ENCODE measurements around the gene GLO1.
"Not testable (repeated sequence)": the region's sequence is repeated elsewhere in the genome, so short reads cannot be mapped to it uniquely, and the experiment has no call there.

Gene GLO1

DNA sequence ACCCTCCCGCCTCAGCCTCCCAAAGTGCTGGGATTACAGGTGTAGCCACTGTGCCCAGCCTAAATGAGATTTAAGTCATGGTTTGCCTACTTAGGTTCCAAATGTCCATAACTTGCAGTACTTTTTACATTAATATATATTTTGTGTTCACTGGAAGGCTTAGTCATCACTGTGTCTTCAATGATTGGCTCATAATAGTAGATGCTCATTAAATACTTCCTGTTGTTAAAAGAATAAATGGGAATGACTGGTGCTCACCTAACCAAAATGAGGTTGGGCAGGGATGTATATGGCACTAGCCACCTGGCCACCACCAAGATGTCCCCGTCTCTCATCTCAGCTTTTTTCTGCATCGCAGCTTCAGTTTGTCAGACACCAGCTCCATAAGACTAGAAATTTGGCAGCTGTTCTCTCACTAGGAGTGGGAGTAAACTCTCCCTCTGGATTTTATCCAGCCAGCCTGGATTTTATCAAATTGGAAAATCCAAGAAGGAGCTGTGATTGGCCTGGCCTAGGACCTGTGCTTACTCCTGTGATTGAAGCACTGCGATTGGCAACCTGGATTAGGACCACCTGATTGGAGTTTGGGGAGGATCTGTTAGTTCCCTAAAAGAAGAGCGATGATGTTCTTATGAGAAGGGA lies 1.1 kb upstream of the GLO1 start:
- no peak for DNase-seq

DNA sequence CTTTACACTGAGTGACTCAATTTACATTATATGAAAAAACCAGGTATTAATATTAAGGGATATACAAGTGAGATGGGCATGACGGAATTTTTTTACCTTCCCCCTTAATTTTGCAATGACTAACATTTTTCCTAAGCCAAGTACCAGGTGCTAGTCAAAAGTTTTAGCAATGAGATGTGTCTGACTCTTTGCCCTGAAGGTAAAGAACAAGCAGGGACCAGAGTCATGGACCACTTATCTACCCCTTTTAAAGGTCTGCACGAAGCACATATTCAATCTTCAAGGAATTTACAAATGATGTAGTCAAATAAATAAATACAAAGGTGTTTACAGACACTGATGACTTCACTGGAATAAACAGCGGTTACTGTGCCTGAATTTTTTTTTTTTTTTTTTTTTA lies 1.4 kb downstream of the GLO1 start:
- no peak for DNase-seq

DNA sequence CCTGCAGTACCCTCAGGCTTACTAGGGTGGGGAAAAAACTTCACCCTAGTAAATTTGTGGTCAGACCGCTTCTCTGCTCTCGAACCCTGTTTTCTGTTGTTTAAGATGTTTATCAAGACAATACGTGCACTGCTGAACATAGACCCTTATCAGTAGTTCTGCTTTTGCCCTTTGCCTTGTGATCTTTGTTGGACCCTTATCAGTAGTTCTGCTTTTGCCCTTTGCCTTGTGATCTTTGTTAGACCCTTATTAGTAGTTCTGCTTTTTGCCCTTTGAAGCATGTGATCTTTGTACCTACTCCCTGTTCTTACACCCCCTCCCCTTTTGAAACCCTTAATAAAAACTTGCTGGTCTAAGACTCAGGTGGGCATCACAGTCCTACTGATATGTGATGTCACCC lies 3.2 kb downstream of the GLO1 start:
- DNase-seq, result not testable (repeated sequence)

DNA sequence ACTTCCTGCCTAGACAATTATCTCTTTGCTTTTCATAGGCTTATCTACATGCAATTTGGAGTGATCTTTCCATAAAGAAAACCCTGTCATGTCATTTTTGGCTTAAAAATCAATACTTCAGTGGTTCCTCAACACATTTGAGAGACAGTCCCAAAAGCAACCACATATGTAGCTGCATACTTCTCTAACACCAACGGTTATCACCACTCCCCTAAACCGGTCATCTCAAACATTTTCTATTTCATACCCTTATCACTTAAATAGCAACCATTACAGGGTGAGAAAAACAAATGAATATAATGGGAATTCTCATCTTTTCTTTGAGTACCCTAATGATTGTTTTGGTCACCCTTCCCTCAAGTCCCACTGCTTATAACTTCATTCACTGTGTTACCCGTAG lies 5.1 kb downstream of the GLO1 start:
- no peak for DNase-seq

DNA sequence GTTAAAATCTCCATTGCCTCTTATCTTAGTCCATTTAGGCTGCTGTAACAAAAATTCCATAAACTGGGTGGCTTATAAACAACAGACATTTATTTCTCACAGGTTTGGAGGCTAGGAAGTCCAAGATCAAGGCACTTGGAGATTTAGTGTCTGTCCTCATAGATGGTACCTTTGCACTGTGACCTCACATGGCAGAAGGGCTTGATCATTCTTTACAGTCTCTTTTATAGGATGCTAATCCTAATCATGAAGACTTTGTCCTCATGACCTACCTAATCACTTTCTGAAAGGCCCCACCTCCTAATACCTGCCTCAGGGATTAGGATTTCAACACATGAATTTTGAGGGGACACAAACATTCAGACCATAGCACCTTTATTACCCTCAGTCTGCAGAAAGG lies 6.6 kb downstream of the GLO1 start:
- peak; percentile 53 for DNase-seq

DNA sequence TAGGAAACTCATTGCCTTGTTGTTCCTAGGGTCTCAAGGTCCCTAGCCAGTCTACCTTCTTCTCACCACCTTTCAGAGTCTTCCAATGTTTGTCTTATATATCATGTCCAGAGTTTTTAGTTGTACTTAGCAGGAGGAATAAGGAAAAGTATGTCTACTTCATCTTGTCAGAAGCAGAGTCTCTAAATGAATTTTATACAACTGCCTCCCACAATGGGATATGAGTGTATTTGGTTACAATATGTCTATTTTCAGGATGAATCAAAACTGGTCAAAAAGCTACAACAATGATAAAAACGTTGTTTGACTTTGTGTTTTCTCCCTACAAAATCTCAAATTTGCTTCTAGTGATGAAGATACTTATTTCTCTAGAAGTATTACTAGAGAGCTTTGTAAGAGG lies 7.0 kb downstream of the GLO1 start:
- DNase-seq, result no peak

DNA sequence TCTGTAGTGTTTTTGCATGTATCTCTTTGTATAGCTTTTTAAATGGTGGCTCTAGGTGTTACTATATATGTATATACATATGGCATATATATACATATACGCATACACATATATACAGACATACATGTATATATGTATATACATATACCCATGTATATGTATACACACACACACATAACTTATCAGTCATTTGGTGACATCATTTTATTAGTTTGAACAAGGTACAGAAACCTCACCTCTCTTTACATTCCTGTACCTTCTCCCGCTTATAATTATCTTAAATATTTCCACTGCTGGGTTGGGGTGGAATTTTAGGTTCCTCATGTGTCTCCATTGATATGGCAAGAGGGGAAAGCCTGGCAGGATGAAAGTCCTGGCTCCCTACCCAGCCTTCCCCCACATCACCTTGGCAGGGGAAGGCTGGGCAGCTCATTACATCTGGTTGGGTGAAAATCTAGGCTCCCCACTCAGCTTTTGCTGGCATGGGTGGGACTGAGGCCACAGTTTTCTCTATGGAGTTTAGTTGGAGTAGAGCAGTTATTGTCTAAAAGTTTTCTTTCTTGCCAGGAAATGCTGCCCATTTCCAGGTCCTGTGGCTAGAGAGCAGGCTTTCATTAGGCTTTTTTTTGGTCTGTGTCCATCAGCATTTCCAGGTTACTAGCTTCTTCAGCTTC lies 7.6 kb downstream of the GLO1 start:
- DNase-seq, result no peak

DNA sequence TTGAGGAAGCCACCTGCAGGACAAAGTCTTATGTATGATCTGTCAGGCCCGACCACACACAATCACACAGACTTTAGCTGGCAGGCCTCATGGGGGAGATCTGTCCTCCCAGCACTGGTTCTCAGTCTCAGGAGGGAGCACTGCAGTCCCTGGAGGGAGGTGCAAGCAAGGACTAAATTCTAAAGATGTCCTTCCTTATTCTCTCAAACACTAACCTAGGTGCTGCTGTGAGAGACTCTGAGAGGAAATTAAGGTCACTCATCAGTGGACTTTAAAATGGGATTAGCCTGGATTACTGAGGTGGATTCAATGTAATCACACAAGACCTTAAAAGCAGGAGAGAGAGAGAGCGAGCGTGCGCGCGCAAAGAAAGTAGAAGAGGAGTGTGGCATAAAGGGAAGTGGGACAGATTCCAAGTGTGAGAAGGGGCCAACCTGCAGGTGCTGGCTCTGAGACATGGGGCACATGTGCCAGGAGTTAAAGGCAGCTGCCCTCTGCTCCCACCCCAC lies 14.3 kb downstream of the GLO1 start:
- peak; percentile 90 for DNase-seq

DNA sequence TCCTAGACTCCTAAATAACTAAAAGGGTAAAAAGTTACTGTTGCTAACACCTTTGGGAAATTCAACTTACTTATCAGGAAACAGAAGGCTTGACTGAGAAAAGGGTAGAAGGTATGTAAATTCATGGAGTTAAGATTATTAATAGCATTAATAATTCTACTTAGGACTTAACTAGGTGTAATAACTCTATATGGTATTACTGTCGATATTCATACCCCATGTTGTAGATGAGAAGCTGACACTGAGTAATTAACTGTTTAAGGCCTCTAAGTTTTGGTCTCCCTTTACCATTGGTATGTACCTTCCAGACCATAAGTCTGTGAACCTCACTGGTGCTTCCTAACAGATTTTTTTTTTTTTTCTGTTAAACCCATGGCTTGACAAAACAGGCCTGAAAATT lies 15.4 kb downstream of the GLO1 start:
- DNase-seq, result no peak

DNA sequence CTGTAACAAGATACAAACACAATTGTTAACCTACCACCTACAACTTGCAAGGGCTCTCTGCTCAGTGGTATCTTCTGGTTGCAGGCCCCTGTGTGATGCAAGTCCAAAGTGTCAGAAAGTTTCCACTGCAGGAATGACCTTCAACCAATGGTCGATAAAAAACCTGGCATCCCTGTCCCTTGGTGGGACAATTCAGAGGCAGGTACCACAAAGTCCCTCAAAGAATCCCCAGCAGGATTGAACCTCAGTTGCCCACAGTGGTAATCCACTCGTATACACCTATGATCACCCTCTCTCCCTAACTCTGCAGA lies 15.9 kb downstream of the GLO1 start:
- DNase-seq, result no peak

DNA sequence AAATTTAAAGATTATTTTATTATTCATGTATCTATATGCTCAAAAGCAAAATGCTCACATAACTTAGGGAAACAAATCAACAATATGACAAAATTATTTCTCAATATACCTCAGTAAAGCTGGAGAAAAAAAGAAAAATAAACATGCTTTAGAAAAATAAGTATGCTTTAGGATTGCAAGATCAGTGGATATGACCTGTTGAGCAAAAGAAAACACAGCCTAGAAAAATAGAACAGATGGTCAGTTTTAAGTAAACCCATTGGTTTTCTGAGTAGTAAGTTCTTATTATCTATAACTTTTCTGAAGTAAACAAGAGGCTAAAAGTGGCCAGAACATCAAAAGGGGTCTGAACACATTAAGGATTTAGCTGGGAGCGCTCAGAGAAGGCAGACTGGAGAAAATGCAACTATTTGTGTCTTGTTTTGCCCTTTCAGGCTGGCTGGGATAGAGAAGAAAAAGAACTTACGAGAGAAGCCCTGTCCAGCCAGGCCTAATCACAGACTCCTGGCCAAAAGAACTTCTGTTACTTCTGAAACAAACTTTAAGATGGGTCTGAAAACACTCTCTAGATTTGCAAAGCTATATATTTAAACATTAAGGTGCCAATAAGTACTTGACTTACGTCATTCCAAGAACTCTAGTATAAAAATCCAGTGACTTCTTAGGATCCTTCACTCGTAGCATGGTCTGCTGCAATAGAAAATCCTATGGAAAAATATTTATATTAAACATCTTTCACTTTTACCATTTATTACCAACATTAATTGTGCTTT lies 16.5 kb downstream of the GLO1 start:
- no peak for DNase-seq

DNA sequence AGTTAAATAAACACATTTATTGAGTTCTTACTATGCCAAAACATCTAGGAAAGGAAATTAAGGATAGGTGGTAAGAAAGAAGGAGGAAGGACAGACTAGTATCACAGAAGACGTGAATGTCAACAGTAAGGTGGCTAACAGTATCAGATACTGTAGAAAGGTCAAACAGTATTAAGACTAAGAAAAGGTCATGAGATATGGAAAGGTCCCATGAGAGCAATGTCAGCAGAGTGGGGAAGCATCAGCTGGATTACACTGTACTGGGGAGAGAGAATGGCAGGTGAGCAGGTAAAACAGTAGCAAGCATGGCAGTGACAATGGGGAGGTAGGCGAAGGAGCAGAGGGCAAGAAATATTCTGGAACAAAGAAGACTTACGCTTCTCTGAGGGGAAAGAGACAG lies 18.0 kb downstream of the GLO1 start:
- DNase-seq, result no peak

DNA sequence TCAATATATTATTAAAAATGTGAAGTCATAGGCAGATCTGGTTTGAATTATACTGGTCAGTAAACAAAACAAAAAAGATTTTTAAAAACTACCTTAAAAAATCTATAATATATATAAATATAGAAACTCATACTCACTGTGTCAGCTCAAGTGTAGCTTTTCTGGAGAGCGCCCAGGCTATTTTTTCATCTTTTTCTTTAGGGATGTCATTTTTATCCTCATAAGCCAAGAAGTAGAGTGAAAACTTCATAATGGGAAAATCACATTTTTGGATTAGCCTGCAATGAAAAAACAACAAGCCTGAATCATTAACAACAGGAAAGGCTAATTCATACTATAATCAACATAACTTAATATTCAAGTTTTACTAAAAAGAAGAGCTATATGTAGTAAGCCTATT lies 18.7 kb downstream of the GLO1 start:
- DNase-seq, result no peak

DNA sequence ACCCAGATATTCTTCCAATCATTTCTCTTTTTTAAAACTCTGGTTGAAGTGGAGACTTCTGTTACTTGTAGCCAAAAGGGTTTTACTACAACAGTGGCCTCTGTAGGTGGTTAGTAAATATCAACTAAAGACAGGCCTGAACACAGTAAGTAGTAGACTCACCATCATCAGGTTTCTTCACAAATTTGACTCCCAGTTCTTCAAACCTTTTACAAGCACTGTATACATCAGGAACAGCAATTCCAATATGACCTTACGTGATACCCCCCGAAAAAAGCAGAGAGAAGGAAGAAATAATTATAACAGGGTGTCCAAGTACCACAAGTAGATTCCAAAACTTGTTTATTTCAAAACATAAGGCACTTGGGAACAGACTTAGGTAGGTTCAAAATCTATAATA lies 21.1 kb downstream of the GLO1 start:
- no peak for DNase-seq

DNA sequence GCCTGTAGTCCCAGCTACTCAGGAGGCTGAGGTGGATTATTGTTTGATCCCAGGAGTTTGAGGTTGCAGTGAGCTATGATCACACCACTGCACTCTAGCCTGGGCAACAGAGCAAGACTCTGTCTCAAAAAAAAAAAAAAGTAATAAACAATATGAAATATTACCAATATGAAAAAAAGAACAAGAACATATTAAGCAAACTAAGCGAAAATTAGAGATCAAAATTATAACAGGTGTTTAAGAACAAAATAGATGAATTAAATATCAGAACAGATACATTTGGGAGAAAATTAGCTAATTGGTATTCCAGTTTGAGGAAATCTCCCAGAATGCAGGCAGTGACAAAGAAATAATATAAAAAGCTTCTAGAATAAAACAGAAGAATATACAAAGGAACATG lies 23.3 kb downstream of the GLO1 start:
- no peak for DNase-seq

DNA sequence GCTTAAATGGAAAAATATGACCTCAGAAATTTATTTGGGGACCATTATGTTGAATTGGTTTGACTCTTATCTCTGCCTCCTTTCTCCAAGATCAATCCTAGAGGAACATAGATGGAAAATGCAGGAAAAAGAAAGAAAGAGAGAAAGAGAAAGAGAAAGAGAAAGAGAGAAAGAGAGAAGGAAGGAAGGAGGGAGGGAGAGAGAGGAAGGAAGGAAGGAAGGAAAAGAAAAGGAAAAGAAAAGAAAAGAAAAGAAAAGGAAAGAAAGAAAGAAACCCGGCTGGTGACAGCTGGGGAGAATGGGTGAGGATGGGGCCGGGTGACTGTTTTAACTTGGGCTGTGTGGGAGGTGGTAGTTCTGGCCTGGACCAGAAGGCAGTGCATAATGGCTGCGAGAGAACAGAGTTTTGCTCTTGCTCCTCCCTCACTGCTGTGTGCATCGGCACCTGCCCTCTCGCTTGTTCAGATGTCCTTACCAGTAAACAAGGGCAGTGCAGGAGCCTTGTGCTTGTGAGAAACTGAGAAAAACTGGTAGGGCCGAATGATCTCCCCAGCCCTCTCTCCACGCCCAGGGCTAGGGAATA lies 24.7 kb downstream of the GLO1 start:
- DNase-seq, result no peak

DNA sequence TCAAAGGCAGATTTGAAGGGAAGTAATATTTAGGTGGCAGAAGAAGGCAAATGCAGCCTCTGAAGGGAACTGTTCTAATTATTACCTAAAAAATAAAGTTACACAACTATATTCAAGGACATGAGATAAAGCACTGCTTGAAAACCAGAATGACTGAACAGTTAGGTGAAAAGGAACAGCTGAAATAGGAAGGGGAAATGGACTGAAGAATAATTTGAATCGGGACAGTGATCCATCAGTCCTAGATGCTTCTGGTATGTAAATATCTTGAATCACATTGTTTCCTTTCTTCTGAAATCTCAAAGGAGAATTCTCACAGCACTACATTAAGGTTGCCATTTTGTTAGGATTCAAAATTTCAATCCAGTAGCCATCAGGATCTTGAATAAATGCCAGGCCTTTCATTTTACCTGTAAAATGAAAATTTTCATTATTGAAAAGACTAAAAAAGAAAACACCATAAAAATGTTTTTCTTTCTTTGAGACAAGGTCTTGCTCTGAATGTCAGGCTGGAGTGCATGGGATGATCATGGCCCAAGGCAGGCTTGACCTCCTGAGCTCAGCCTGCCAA lies 25.9 kb downstream of the GLO1 start:
- DNase-seq, result no peak

DNA sequence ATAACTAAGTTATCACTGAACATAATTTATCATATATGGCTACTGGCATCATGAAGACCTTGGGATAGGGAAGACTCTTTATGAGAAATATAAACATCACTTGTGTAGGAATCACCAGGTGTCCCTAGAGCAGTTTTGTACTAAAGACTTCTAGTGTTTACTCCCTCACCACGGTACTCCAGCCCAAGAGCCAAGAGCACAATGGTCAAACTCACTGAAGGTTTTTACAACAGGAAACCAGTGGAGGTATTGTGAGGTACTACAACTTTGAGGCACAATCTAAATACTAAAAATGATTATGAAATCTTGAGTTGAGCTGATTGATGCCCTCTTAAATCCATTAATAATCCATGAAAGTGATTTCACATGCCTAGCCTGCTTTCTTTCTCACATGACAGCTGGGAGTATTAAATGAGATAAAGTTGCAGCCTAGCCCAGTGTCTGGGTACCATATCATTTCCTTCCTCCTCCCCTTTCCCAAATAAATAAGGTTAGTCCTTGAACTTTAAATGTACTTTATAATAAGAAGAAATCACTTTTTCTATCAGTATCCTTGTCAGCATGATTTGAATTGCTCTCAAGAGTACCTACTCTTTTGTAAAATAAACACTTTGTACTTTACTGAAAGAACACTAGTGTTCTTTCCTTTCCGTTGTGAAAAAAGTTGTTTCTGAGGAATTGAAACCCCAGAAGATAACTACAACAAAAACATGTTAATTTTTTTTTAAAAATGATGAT lies 26.5 kb downstream of the GLO1 start:
- no peak for DNase-seq

DNA sequence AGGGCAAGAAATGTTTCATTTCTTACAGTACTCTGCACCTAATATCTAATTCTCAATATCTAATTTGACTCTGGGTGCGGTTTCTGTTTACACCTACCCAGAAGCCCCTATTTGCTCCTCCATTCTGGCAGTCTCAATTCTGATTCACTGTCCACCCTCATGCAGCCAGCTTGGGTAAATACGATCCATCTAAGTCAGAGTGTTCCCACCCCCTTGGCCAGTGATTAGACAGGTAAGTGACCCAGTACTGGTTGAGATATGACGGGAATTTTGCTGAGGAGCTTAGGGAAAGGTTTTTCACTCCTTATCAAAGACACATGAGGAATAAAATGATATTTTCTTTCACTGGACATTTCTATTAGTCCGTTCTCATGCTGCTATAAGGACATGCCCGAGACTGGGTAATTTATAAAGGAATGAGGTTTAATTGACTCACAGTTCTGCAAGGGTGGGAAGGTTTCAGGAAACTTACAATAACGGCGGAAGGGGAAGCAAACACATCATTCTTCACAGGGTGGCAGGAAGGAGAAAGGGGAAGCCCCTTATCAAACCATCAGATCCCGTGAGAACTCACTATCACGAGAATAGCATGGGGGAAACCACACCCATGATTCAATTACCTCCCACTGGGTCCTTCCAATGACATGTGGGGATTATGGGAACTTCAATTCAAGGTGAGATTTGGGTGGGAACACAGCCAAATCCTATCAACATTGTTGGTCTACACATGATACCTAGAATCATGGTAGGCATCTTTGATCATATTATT lies 29.4 kb downstream of the GLO1 start:
- DNase-seq, result no peak

DNA sequence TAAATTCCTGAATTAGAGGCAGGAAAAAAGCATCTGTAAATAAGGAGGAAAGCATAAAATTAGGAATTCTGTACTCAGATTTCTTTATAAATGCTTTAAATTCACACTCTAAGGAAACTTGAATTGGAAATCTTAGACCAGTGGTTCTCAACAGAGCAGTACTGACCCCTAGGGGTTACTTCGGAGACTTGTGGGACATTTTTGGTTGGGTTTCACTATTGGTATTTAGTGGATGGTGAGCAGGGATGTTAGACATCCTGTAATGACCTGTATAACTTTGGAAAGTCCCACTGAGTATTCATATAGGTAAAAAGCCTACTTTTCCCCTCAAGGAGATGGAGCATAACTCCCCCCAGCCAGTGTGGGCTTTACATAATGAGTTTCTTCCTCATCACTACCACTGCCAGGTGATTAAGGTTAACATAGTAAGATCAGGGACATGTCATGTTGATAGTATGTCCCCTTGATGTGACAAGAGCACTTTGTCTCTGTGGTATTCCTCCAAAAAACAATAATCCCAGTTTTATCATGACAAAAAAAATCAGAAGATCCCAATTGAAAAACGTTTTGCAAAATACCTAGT lies 31.0 kb downstream of the GLO1 start:
- peak; percentile 74 for DNase-seq

DNA sequence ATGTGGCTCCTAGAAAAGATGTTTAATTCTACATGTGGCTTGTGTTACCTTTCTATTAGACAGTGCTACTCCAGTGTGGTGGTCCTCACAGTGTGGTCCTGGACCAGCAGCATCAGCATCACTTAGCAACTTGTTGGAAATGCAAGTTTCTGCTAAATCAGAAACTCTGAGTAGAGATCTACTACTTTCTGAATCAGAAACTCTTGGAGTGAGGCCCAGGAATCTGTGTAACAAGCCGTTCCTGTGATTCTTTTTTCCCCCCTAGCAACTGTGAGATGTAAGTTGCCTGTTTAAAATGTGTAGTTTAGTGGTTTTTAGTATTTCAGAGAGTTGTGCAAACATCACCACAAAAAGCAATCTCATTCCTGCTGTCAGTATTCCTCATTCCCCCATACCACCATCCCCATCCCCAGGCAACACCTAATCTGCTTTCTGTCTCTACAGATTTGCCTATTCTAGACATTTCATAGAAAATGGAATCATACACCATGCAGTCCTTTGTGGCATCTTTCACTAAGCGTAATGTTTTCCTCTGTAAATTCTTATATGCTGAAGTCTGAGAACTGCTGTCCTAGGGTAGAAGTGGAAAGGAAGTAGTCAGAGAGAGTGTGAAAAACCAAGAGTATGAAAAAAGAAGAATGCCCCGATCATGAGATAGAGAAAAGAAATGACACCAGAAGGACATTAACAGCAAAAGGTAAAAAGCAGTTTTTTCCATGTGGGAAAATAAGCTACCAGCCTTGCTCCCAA lies 44.4 kb downstream of the GLO1 start:
- DNase-seq, result no peak
